GM12878 (cell line): ENCODE measurements around the gene YBX2. TPM values are rescaled to one million over a fixed set of nuclear protein-coding genes. Genes with fewer than 3 reads are reported as not detected.

Experiments
- ATAC-seq: fragments of 200-7000 bp; cut with Tn5 transposase; 3 replicates; pipeline ENCODE4 v1.9.1; 2020; ENCODE audit warnings: mild to moderate bottlenecking, moderate library complexity
- BruUV-seq: library from RNA; stranded (reverse); fragments of 400-500 nt; replicated peaks from 2 replicates; lab custom pipeline; 2021; lab: Mats Ljungman, UMichigan
- CTCF ChIA-PET: fragments of 300-600 bp; sonication (Branson Sonifier 250); formaldehyde crosslinking; extraction: SDS; loops from one replicate; lab custom pipeline; 2021; ENCODE audit warnings: inconsistent platforms; lab: Yijun Ruan, JAX
- POLR2A ChIA-PET: fragments of 350-600 bp; formaldehyde crosslinking; extraction: SDS; loops from one replicate; lab custom pipeline; 2021; ENCODE audit warnings: inconsistent platforms; lab: Charles Lee
- RAD21 ChIA-PET: fragments of 300-600 bp; sonication (Branson Sonifier 250); formaldehyde crosslinking; loops from one replicate; lab custom pipeline; 2023; ENCODE audit warnings: antibody characterized with exemption; ENCODE audit not compliant: unreplicated experiment; lab: Charles Lee
- SMC1A ChIA-PET: fragments of 300-600 bp; sonication (Branson Sonifier 250); formaldehyde crosslinking; loops from one replicate; lab custom pipeline; 2023; ENCODE audit not compliant: unreplicated experiment, uncharacterized antibody; lab: Charles Lee
- DNase-seq: peaks from one replicate; pipeline ENCODE4 v3.0.0-alpha.2; 2011; ENCODE audit warnings: low read depth, low spot score
- FAIRE-seq: peaks from 3 replicates; lab custom pipeline; 2011; peaks lifted over from hg19 to GRCh38; lab: Jason Lieb, UNC
- H2AFZ ChIP-seq: 2 replicates; pipeline ENCODE4 v1.6.0; 2011; ENCODE audit warnings: low read depth, low read length, control low read depth; ENCODE audit not compliant: control insufficient read depth
- H3K27ac ChIP-seq: 2 replicates; pipeline ENCODE4 v1.5.1; 2011; ENCODE audit warnings: control low read depth; ENCODE audit not compliant: control insufficient read depth, insufficient read depth
- H3K27me3 ChIP-seq, 2 experiments: replicated peaks in 1 of 2; 2 replicates each; pipeline versions ENCODE4 v1.6.0 to v1.6.1; 2011; ENCODE audit warnings: low read length in 1 of 2; ENCODE audit not compliant: control insufficient read depth in 2 of 2, insufficient read depth in 2 of 2
- H3K36me3 ChIP-seq, 2 experiments: 2 replicates each; pipeline ENCODE4 v1.5.1; 2011; ENCODE audit warnings: low read length in 1 of 2; ENCODE audit not compliant: control insufficient read depth in 2 of 2, insufficient read depth in 2 of 2
- H3K4me1 ChIP-seq: 2 replicates; pipeline ENCODE4 v1.6.1; 2011; ENCODE audit warnings: mild to moderate bottlenecking, low read length, moderate library complexity, mixed read lengths; ENCODE audit not compliant: control insufficient read depth, insufficient read depth
- H3K4me2 ChIP-seq: 2 replicates; pipeline ENCODE4 v1.6.0; 2011; ENCODE audit warnings: control low read depth; ENCODE audit not compliant: control insufficient read depth, insufficient read depth
- H3K4me3 ChIP-seq: fragments of 200-600 bp; sonication (generic); 2 replicates; pipeline ENCODE4 v1.5.1; 2016
- H3K79me2 ChIP-seq: 2 replicates; pipeline ENCODE4 v1.6.0; 2011; ENCODE audit warnings: low read length; ENCODE audit not compliant: control insufficient read depth, insufficient read depth
- H3K9ac ChIP-seq: 2 replicates; pipeline ENCODE4 v1.8.0; 2011; ENCODE audit warnings: low read length, control low read depth, mixed read lengths; ENCODE audit not compliant: control insufficient read depth, insufficient read depth
- H3K9me3 ChIP-seq: replicated peaks from 3 replicates; pipeline ENCODE4 v1.5.1; 2011; ENCODE audit warnings: mild to moderate bottlenecking, low read length; ENCODE audit not compliant: control insufficient read depth, insufficient read depth
- H4K20me1 ChIP-seq: 2 replicates; pipeline ENCODE4 v1.6.0; 2011; ENCODE audit not compliant: control insufficient read depth, insufficient read depth
- CBFB ChIP-seq: IDR thresholded peaks from 2 replicates; pipeline ENCODE4 v1.6.1; 2016; ENCODE audit warnings: antibody characterized with exemption, low read depth
- HCFC1 ChIP-seq: fragments of 150-350 bp; IDR thresholded peaks from 2 replicates; pipeline ENCODE4 v1.6.1; 2014; ENCODE audit warnings: low read length
- NRF1 ChIP-seq: conservative IDR thresholded peaks from 2 replicates; pipeline ENCODE4 v1.6.1; 2011; ENCODE audit warnings: mild to moderate bottlenecking, low read depth, low read length, improper control_type of control experiment
- PAX8 ChIP-seq: fragments of 450-650 bp; IDR thresholded peaks from 2 replicates; pipeline ENCODE4 v1.6.1; 2017; ENCODE audit warnings: mild to moderate bottlenecking, moderate library complexity
- WGBS: methylation state at CpG from one replicate; pipeline ENCODE4 v1.1.6; 2016; ENCODE audit warnings: low lambda C conversion rate; ENCODE audit not compliant: insufficient replicate concordance, insufficient coverage; ENCODE audit errors: missing lambda C conversion rate; 5-methylcytosine and 5-hydroxymethylcytosine counted together
- in situ Hi-C: fragments of 300-500 bp; cut with MboI; formaldehyde crosslinking; loops from 9 replicates; pipeline ENCODE4 v1.14.3; 2018; ENCODE audit warnings: mixed read lengths
- intact Hi-C: fragments of 100-400 bp; cut with micrococcal nuclease; formaldehyde crosslinking; loops from one replicate; pipeline ENCODE4 v1.14.2; 2022; ENCODE audit not compliant: unreplicated experiment
- polyA plus RNA-seq, 11 experiments: library from polyadenylated mRNA; depleted of rRNA in 4 of 11; unstranded in 6 of 11; stranded (reverse) in 5 of 11; fragments of >200 nt; fragmentation: Nextera tagmentation in 4 of 11; fragmentation: Illumina TruSeq in 1 of 11; extraction: Ambion mirVana in 4 of 11; extraction: Trizol in 1 of 11; gene quantifications; 1 replicate in 1 of 11; 2 replicates in 10 of 11; pipeline versions ENCODE4 v1.2.1 to v1.2.3, GENCODE V29; 2011 to 2016; ENCODE audit warnings: inconsistent platforms in 2 of 11, missing spikeins in 2 of 11, low read depth in 1 of 11
- total RNA-seq, 4 experiments: library from RNA; depleted of rRNA in 3 of 4; stranded (reverse); fragments of >200 nt in 3 of 4; fragmentation: Illumina TruSeq in 1 of 4; extraction: Trizol in 1 of 4; gene quantifications; 2 replicates each; pipeline versions ENCODE4 v1.2.1 to v1.2.3, GENCODE V29; 2013 to 2021
- TF ChIP-seq, protein P1 (sequence below): IDR thresholded peaks from 2 replicates; pipeline ENCODE4 v1.6.1; 2012; ENCODE audit warnings: low read length, inconsistent platforms

YBX2 gene
- total and polyA plus RNA-seq, 10 of the 15 experiments (the other 5 are each of a cell fraction or from before 2014, with no cell fraction given): not detected

GRCh38 chr17:7290166-7290565 is 4.3 kb downstream of the YBX2 start:
- ATAC-seq (no peak), DNase-seq (no peak), FAIRE-seq (no peak)
- no peaks in the 10 kb centered on the region for H3K9me3 ChIP-seq
- ChIA-PET POLR2A (no interaction called here), CTCF (interaction anchor here (1.5 kb wide), 1 partner anchor 8 kb away, joined by 6 read pairs; no protein-coding TSS in a partner anchor), RAD21 (no interaction called here), SMC1A (no interaction called here)
- no peak overlapping the region for H3K4me2 ChIP-seq
- in situ Hi-C loops: no loop called here
- no peak overlapping the region for H2AFZ ChIP-seq
- H3K27me3 ChIP-seq: peaks cover 3 to 6% of the 10 kb centered on the region in 2 experiments
- TF ChIP-seq NRF1: no peak
- TF ChIP-seq, protein P1, sequence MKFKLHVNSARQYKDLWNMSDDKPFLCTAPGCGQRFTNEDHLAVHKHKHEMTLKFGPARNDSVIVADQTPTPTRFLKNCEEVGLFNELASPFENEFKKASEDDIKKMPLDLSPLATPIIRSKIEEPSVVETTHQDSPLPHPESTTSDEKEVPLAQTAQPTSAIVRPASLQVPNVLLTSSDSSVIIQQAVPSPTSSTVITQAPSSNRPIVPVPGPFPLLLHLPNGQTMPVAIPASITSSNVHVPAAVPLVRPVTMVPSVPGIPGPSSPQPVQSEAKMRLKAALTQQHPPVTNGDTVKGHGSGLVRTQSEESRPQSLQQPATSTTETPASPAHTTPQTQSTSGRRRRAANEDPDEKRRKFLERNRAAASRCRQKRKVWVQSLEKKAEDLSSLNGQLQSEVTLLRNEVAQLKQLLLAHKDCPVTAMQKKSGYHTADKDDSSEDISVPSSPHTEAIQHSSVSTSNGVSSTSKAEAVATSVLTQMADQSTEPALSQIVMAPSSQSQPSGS: no peak
- no peak for TF ChIP-seq HCFC1
- no peak for TF ChIP-seq PAX8
- TF ChIP-seq CBFB: no peak
- H3K79me2 ChIP-seq: no peaks in the 10 kb centered on the region
- H3K9ac ChIP-seq: no peak overlapping the region
- 59% methylated on average over 19 of the region's 19 CpGs for WGBS
- H3K36me3 ChIP-seq: no peaks in the 10 kb centered on the region
- no peak overlapping the region for H3K27ac ChIP-seq
- intact Hi-C loops: no loop called here
- peaks cover 3% of the 10 kb centered on the region for H3K4me1 ChIP-seq
- H3K4me3 ChIP-seq: no peak overlapping the region
- H4K20me1 ChIP-seq: no peaks in the 10 kb centered on the region; the same call in 1 of the 2 replicates
- BruUV-seq: no TSS peak
